NOMO-1 treated with DMSO at 0.1 percent for 48 hours (cell line): ENCODE measurements around the gene ABRACL.
"Not testable (repeated sequence)": the region's sequence is repeated elsewhere in the genome, so short reads cannot be mapped to it uniquely, and the experiment has no call there.

ENCODE experiments used
- DNase-seq: peaks from one replicate; lab custom pipeline; 2025; ENCODE audit not compliant: unreplicated experiment; lab: John Stamatoyannopoulos, UW

Gene ABRACL

GRCh38 chr6:139028658-139029469 lies at the start of gene ABRACL:
Gene ABRACL, plus strand, starts transcription at chr6:139028745. Its CDS starts 5,416 bp downstream, at chr6:139034161.
- DNase-seq, result peak; percentile 68

DNA sequence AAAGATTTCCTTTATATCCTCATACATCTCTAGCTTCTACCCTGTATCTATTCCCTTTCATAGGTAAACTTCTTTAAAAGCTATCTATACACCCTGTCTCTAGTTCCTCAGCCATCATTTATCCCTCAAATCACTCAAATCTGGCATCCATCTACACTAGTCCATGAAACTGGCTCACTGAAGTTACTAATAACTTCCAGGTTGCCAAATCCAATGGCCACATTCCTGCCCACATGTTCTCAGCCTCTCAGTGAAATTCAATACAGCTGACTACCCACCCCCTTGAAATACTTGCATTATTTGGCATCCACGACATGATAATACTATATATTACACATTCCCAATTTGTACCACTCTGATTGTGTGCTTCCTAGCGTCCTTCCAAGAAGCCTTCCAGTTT lies 49.2 kb upstream of the ABRACL start:
- DNase-seq, result no peak

- peak; percentile 69 for DNase-seq
Measured at GRCh38 chr6:138979813-138980668, 48.5 kb upstream of the ABRACL start.

DNA sequence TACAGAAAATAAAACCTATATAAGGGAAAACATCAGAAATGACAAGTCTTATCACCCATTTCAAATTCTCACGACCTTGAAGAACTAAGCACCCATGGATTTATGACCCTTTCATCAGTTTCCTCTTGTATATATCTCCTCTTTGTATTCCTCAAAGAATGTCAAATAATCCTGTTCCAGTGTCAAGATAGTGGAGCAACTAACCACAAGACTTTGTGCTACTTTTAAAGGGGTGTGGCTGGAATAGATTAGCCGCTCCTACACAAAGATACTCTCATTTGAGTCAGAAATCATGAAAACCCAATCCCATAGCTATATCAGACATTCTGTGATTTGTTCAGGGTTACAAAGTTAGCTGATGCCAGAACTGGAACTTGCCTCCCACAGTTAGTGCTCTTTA lies 47.1 kb upstream of the ABRACL start:
- no peak for DNase-seq

- DNase-seq, result no peak
Measured at GRCh38 chr6:138986578-138986977, 42.0 kb upstream of the ABRACL start.

GRCh38 chr6:138987080-138987642 lies 41.4 kb upstream of the ABRACL start:
- no peak for DNase-seq

- DNase-seq, result peak; percentile 91
Measured at GRCh38 chr6:138987643-138988468, 40.7 kb upstream of the ABRACL start, which contains the start of gene REPS1. Gene REPS1, minus strand, starts transcription at chr6:138988253. Its CDS starts 571 bp downstream, at chr6:138987682.

- DNase-seq, result no peak
Measured at GRCh38 chr6:138988469-138988834, 40.1 kb upstream of the ABRACL start.

GRCh38 chr6:138989098-138989983 lies 39.2 kb upstream of the ABRACL start:
- DNase-seq, result no peak

- DNase-seq, result peak; percentile 73
Measured at GRCh38 chr6:138991206-138991605, 37.3 kb upstream of the ABRACL start.

- peak; percentile 23 for DNase-seq
Measured at GRCh38 chr6:138992965-138993364, 35.6 kb upstream of the ABRACL start.

GRCh38 chr6:138993410-138993809 lies 35.1 kb upstream of the ABRACL start:
- not testable (repeated sequence) for DNase-seq

DNA sequence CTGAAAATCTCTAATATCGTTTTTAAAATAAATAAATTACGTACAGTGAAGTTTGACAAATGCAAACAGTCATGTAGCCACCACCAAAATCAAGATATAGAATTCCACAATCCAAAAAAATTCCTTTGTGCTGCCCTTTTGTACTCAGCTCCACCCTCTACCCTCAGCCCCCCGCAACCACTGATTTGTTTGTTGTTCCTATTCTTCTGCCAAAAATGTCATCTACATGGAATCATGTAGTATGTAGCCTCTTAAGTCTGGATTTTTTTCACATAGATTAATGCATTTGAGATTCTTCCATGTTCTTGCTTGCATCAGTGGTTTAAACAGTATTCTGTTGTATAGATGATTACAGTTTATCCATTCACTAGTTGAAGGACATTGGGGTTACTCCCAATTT lies 32.0 kb upstream of the ABRACL start:
- no peak for DNase-seq

- DNase-seq, result no peak
Measured at GRCh38 chr6:138997136-138997535, 31.4 kb upstream of the ABRACL start.

GRCh38 chr6:138999949-139000725 lies 28.4 kb upstream of the ABRACL start:
- DNase-seq, result peak; percentile 9

GRCh38 chr6:139003751-139004150 lies 24.8 kb upstream of the ABRACL start:
- DNase-seq, result peak; percentile 35

DNA sequence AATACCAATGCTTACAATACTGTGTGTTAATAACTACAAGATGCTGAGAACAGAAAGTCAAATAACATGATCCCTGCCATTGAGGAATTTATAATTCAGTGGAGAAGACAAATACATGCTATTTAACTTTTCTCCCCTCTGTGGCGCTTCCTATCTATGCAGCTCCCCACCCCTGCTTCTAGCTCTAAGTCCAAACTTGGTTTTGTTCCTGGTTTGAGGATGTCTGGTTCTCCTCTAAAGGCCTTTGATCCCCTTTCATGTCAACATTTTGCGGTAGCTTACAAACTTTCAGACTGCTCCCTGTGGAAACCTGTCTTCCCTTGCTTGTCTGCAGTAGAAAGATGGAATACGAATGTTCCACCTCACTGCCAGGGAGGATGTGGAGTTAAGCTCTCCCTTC lies 22.1 kb upstream of the ABRACL start:
- no peak for DNase-seq

DNA sequence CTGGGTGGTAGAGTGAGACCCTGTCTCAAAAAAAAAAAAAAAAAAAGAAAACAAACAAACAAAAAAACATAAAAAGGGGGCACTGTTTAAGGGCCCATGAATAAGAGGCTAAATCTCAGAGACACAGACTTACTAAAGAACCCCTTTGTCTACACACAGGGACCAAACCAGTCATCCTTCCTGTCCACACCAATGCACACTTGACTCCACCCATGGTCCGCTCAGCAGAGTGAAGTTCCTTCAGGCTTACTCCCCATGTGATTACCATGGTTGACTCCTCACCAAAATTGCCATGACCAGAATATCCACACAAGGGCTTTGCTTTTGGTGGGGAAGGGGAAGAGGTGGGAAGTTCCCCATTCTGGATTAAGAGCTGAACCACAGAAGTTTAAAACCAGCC lies 21.1 kb upstream of the ABRACL start:
- DNase-seq, result no peak

GRCh38 chr6:139008117-139008516 lies 20.4 kb upstream of the ABRACL start:
- DNase-seq, result no peak
